Measurements from ENCODE around the gene MSH2. TPM values are rescaled to one million over a fixed set of nuclear protein-coding genes. Genes with fewer than 3 reads are reported as not detected.

Gene MSH2
- total and polyA plus RNA-seq, 4 donors: 1.6 to 33.3 (median 3.8) TPM

GRCh38 chr2:47531378-47532042, 128.6 kb downstream of the MSH2 start:
- H3K36me3 ChIP-seq (ENCODE audit: control insufficient read depth in 4 of 4, insufficient read depth in 3 of 4, low read depth in 1 of 4, low read length in 3 of 4): no peaks in the 10 kb centered on the region
- no peak overlapping the region for H3K4me3 ChIP-seq (ENCODE audit: low read depth in 1 of 3, low read length in 3 of 3)
- no peaks in the 10 kb centered on the region for H3K27me3 ChIP-seq (ENCODE audit: control insufficient read depth in 4 of 4, insufficient read depth in 4 of 4, low read length in 3 of 4)
- H3K9ac ChIP-seq (ENCODE audit: low read depth in 1 of 2, low read length in 2 of 2): no peak overlapping the region
- H3K9me3 ChIP-seq (ENCODE audit: control insufficient read depth in 4 of 4, low read length in 3 of 4): no peaks in the 10 kb centered on the region
- 94% methylated on average over 5 of the region's 5 CpGs for WGBS
- no peaks in the 10 kb centered on the region for H3K4me1 ChIP-seq (ENCODE audit: control insufficient read depth in 4 of 4, insufficient read depth in 4 of 4, low read length in 3 of 4)
- no peak for TF ChIP-seq ATF3 (IDR thresholded peaks at IDR 0.05)
- TF ChIP-seq FOXA2 (IDR thresholded peaks at IDR 0.05): no peak
- no peak overlapping the region for H3K27ac ChIP-seq (ENCODE audit: low read depth in 1 of 2, low read length in 2 of 2)
- no peak for DNase-seq (ENCODE audit: low spot score)

Small RNA genes within 50 kb of the gene (small RNA-seq; reads per million reads assigned to genes)
- gene MIR559 (not detected), gene RF00017 (not detected), gene RN7SKP119 (not detected)

Other genes starting within 250 kb of the MSH2 start
- under 1 TPM in 1 of 2 donors, not detected in 1; 0.25 TPM for gene STPG4, start 247.8 kb upstream of the MSH2 start, total RNA-seq
- not detected for gene STPG4, start 247.8 kb upstream of the MSH2 start, polyA plus RNA-seq
- gene CALM2, start 226.6 kb upstream of the MSH2 start, total RNA-seq: 100 to 1,000 TPM; 207 to 221 TPM
- gene CALM2, start 226.6 kb upstream of the MSH2 start, polyA plus RNA-seq: 100 to 1,000 TPM; 218 to 456 TPM
- 10 to 100 TPM in 1 of 2 donors, 1 to 10 TPM in 1; 1.5 to 21.8 TPM for gene EPCAM, start 33.8 kb upstream of the MSH2 start, total RNA-seq
- 1 to 10 TPM; 1.4 to 5.2 TPM for gene EPCAM, start 33.8 kb upstream of the MSH2 start, polyA plus RNA-seq
- gene KCNK12, start 167.8 kb downstream of the MSH2 start, total RNA-seq: not detected
- gene KCNK12, start 167.8 kb downstream of the MSH2 start, polyA plus RNA-seq: not detected